ENCODE results near the gene UPF3A. TPM values are rescaled to one million over a fixed set of nuclear protein-coding genes. Genes with fewer than 3 reads are reported as not detected.
"Not testable (repeated sequence)": the region's sequence is repeated elsewhere in the genome, so short reads cannot be mapped to it uniquely, and the experiment has no call there.

The UPF3A gene
- total and polyA plus RNA-seq, 10 donors = 33.0 to 59.7 (median 49.1) TPM

DNA sequence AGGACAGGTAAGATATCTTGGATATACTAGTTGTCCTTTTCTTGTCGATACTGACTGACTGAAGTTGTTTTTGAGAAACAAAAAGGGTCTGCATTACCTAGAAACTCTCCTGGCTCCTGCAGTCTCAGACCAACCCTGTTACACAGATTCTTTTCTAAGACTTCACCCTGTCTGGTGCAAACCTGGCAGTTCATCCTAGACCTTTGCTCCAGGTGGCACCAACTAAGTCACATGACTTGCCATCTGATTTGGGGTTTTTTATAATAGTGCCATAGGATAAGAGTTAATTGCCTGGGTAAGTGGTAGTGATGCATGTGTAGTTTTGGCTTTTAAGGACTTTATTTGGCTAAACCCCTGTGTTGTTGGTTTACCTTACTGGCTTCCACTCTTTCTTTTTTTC lies 47.2 kb downstream of the UPF3A start:
- H3K27me3 ChIP-seq (replicated peaks in 1 of 7) = no peaks in the 10 kb centered on the region
- H3K4me3 ChIP-seq = no peak overlapping the region
- intact Hi-C loops (cut with DNase I; ENCODE audit: low total_unique reads) = no loop called here
- DNase-seq = no peak
- peaks cover 3 to 65% (median 25%) of the 10 kb centered on the region in 6 donors for H3K36me3 ChIP-seq
- H3K27ac ChIP-seq = no peak overlapping the region
- H3K4me1 ChIP-seq = peaks cover 0 to 26% (median 1%) of the 10 kb centered on the region in 6 donors
- no peaks in the 10 kb centered on the region for H3K9me3 ChIP-seq
- 88 to 100% (median 97%) methylated on average over 1 of the region's 1 CpG for WGBS, 5 donors
- TF ChIP-seq POLR2AphosphoS5 (IDR thresholded peaks at IDR 0.05) = no peak
- no peak for TF ChIP-seq CTCF (IDR thresholded peaks at IDR 0.05 in 8 of 11, conservative IDR thresholded peaks at IDR 0.05 in 3 of 11)
- no peak for TF ChIP-seq POLR2A (IDR thresholded peaks at IDR 0.05)

GRCh38 chr13:114330086-114330485 lies 48.7 kb downstream of the UPF3A start:
- intact Hi-C loops (cut with DNase I; ENCODE audit: low total_unique reads) = no loop called here
- peaks cover 0 to 38% (median 11%) of the 10 kb centered on the region in 6 donors for H3K4me1 ChIP-seq
- WGBS, 5 donors = 87 to 96% (median 93%) methylated on average over 5 of the region's 5 CpGs

DNA sequence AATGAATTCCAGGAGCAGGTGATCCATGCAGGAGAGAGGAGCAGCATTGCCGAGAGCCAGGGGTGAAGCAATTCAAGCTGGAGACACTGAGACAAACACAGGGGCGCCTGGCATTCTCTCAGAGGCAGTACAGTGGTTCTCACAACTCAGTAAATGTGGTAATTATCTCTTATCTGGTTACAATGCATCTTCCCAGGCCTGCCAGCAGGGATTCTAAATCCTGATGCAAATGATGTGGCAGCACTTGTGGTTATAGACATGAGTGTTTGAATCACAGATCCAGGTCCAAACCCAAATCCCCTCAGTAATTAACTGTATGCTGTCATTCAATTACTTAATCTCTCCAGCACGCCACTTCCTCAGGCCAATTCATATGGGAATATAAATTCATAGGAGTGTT lies 52.5 kb downstream of the UPF3A start:
- H3K4me3 ChIP-seq = peak overlapping the region in 1 of 8 donors; percentile 48
- DNase-seq; H3K27me3 ChIP-seq (replicated peaks in 1 of 7); intact Hi-C loops (cut with DNase I; ENCODE audit: low total_unique reads); H3K9me3 ChIP-seq: not testable (repeated sequence)
- H3K27ac ChIP-seq = peak overlapping the region in 5 of 8 donors; percentile 5 to 56 (median 27)
- WGBS, 5 donors = 80 to 89% (median 85%) methylated on average over 3 of the region's 3 CpGs
- H3K36me3 ChIP-seq = peaks cover 0 to 13% (median 0%) of the 10 kb centered on the region in 6 donors
- H3K4me1 ChIP-seq = peaks cover 0 to 13% (median 10%) of the 10 kb centered on the region in 6 donors

More at GRCh38 chr13:114330086-114330485, 48.7 kb downstream of the UPF3A start:
- Histone ChIP-seq H3K36me3 (peaks cover 0 to 50% (median 11%) of the 10 kb centered on the region in 6 donors), H3K27ac (no peak overlapping the region), H3K9me3 (no peaks in the 10 kb centered on the region), H3K4me3 (no peak overlapping the region), H3K27me3 (replicated peaks in 1 of 7) (no peaks in the 10 kb centered on the region)
- no peak for DNase-seq
- TF ChIP-seq CTCF (IDR thresholded peaks at IDR 0.05 in 8 of 11, conservative IDR thresholded peaks at IDR 0.05 in 3 of 11) (no peak), POLR2AphosphoS5 (IDR thresholded peaks at IDR 0.05) (no peak), POLR2A (IDR thresholded peaks at IDR 0.05) (no peak)

- 50 to 62% (median 56%) methylated on average over 5 of the region's 5 CpGs for WGBS, 5 donors
- H3K4me1 ChIP-seq = peaks cover 0 to 19% (median 10%) of the 10 kb centered on the region in 6 donors
- peak overlapping the region in 5 of 8 donors; percentile 5 to 56 (median 27) for H3K27ac ChIP-seq
- intact Hi-C loops (cut with DNase I; ENCODE audit: low total_unique reads) = no loop called here
- peak overlapping the region in 1 of 8 donors; percentile 48 for H3K4me3 ChIP-seq
- no peaks in the 10 kb centered on the region for H3K9me3 ChIP-seq
- DNase-seq = no peak
- peaks cover 0 to 7% (median 0%) of the 10 kb centered on the region in 6 donors for H3K36me3 ChIP-seq
- H3K27me3 ChIP-seq (replicated peaks in 1 of 7) = no peaks in the 10 kb centered on the region
- no peak for TF ChIP-seq POLR2A (IDR thresholded peaks at IDR 0.05)
- no peak for TF ChIP-seq POLR2AphosphoS5 (IDR thresholded peaks at IDR 0.05)
- no peak for TF ChIP-seq CTCF (IDR thresholded peaks at IDR 0.05 in 8 of 11, conservative IDR thresholded peaks at IDR 0.05 in 3 of 11)
Observed at GRCh38 chr13:114334305-114335053, 53.1 kb downstream of the UPF3A start.

GRCh38 chr13:114336457-114336856 lies 55.1 kb downstream of the UPF3A start:
- H3K36me3 ChIP-seq; H3K27ac ChIP-seq; H3K9me3 ChIP-seq; H3K27me3 ChIP-seq (replicated peaks in 1 of 7); DNase-seq; H3K4me3 ChIP-seq; intact Hi-C loops (cut with DNase I; ENCODE audit: low total_unique reads): not testable (repeated sequence)
- WGBS, 5 donors = 65 to 80% (median 76%) methylated on average over 1 of the region's 1 CpG
- peaks cover 0 to 33% (median 10%) of the 10 kb centered on the region in 6 donors for H3K4me1 ChIP-seq
